Measurements from ENCODE around the gene SPAG17.

- TF ChIP-seq CTCF (conservative IDR thresholded peaks at IDR 0.05; ENCODE audit: low read depth, low read length) (no peak), EZH2 (IDR thresholded peaks at IDR 0.05; ENCODE audit: low read length, unreplicated experiment) (no peak)
Measured at GRCh38 chr1:118008011-118008410, 177.0 kb downstream of the SPAG17 start.
